Spinal cord (tissue), 10 donors: ENCODE data around the gene SLC47A2. TPM values are rescaled to one million over a fixed set of nuclear protein-coding genes. Genes with fewer than 3 reads are reported as not detected.

Source experiments
- DNase-seq, 6 donors: peaks; one replicate each; pipeline versions ENCODE4 v3.0.0 to v3.0.0-alpha.2; 2013 to 2015; ENCODE audit warnings: low spot score in 6 of 6, low read depth in 4 of 6
- H3K27ac ChIP-seq: one replicate; pipeline ENCODE4 v1.5.1; 2013; ENCODE audit warnings: low read depth, low read length, control low read depth
- H3K27me3 ChIP-seq: one replicate; pipeline ENCODE4 v1.6.1; 2013; ENCODE audit warnings: low read length; ENCODE audit not compliant: control insufficient read depth, insufficient read depth
- H3K36me3 ChIP-seq: one replicate; pipeline ENCODE4 v1.6.1; 2013; ENCODE audit warnings: low read length; ENCODE audit not compliant: control insufficient read depth, insufficient read depth
- H3K4me1 ChIP-seq: one replicate; pipeline ENCODE4 v1.6.1; 2013; ENCODE audit warnings: low read length; ENCODE audit not compliant: control insufficient read depth, insufficient read depth
- H3K4me3 ChIP-seq: one replicate; pipeline ENCODE4 v1.5.1; 2013; ENCODE audit warnings: low read depth, low read length, control low read depth
- H3K9me3 ChIP-seq: one replicate; pipeline ENCODE4 v1.6.1; 2013; ENCODE audit warnings: low read length; ENCODE audit not compliant: control insufficient read depth, insufficient read depth
- WGBS: methylation state at CpG from one replicate; pipeline ENCODE4 v1.1.5; 2013; ENCODE audit warnings: missing lambda C conversion rate; ENCODE audit not compliant: insufficient coverage; 5-methylcytosine and 5-hydroxymethylcytosine counted together
- polyA plus RNA-seq, 2 donors: library from polyadenylated mRNA; unstranded; fragments of 120-200 nt; gene quantifications; one replicate each; pipeline ENCODE4 v1.2.1, GENCODE V29; 2013; ENCODE audit not compliant: insufficient read length in 2 of 2
- total RNA-seq, 2 donors: library from RNA; depleted of rRNA in 1 of 2; stranded (reverse); fragments of 120-200 nt in 1 of 2; fragments of >200 nt in 1 of 2; gene quantifications; one replicate each; pipeline versions ENCODE4 v1.2.3 to v1.2.4, GENCODE V29; 2013 to 2014
- donor health status: healthy.

The SLC47A2 gene
- total and polyA plus RNA-seq, 4 donors: 1.7 to 2.4 (median 1.9) TPM

- Histone ChIP-seq H3K4me3 (no peak overlapping the region), H3K27me3 (no peaks in the 10 kb centered on the region), H3K4me1 (no peaks in the 10 kb centered on the region), H3K9me3 (no peaks in the 10 kb centered on the region), H3K36me3 (peaks cover 18% of the 10 kb centered on the region), H3K27ac (no peak overlapping the region)
- 86% methylated on average over 1 of the region's 4 CpGs for WGBS
- no peak for DNase-seq
Measured at GRCh38 chr17:19656851-19657581, 59.4 kb downstream of the SLC47A2 start.

DNA sequence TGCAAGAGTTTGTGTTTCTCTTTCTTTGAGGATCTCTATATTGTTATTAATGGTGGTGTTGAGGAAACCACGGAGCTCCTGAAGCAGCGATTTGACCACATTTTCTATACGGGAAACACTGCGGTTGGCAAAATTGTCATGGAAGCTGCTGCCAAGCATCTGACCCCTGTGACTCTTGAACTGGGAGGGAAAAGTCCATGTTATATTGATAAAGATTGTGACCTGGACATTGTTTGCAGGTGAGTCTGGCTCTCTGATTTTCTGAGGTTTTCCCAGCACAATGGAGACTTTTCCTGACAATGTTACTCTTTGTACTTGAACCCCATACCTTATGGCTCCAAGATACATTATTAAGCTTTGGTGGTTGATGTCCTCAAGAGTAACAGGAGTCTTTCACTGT, 60.0 kb downstream of the SLC47A2 start:
- H3K27ac ChIP-seq: no peak overlapping the region
- H3K27me3 ChIP-seq: no peaks in the 10 kb centered on the region
- no peak for DNase-seq
- H3K4me1 ChIP-seq: peaks cover 3% of the 10 kb centered on the region
- peaks cover 18% of the 10 kb centered on the region for H3K36me3 ChIP-seq
- no peaks in the 10 kb centered on the region for H3K9me3 ChIP-seq
- no peak overlapping the region for H3K4me3 ChIP-seq
- 94% methylated on average over 2 of the region's 4 CpGs for WGBS

GRCh38 chr17:19654896-19655295, 61.5 kb downstream of the SLC47A2 start:
- no peaks in the 10 kb centered on the region for H3K9me3 ChIP-seq
- peaks cover 11% of the 10 kb centered on the region for H3K4me1 ChIP-seq
- no peaks in the 10 kb centered on the region for H3K27me3 ChIP-seq
- H3K4me3 ChIP-seq: no peak overlapping the region
- DNase-seq: no peak
- H3K27ac ChIP-seq: no peak overlapping the region
- no CpG with 5 or more reads among the region's 4 CpGs for WGBS
- peaks cover 18% of the 10 kb centered on the region for H3K36me3 ChIP-seq

DNA sequence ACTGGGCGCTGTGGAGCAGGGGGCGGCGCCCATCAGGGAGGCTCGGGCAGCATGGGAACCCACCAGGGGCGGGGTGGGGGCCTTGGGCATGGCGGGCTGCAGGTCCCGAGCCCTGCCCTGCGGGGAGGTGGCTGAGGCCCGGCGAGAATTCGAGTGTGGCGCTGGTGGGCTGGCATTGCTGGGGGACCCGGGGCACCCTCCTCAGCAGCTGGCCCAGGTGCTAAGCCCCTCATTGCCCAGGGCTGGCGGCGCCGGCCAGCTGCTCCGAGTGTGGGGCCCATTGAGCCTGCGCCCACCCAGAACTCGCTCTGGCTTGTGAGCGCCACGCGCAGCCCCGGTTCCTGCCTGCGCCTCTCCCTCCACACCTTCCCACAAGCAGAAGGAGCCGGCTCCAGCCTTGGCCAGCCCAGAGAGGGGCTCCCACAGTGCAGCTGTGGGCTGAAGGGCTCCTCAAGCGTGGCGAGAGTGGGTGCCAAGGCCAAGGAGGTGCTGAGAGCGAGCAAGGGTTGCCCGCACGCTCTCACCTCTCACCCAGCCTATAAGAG, 62.0 kb downstream of the SLC47A2 start:
- Histone ChIP-seq H3K27ac (no peak overlapping the region), H3K9me3 (no peaks in the 10 kb centered on the region), H3K36me3 (peaks cover 18% of the 10 kb centered on the region), H3K27me3 (no peaks in the 10 kb centered on the region), H3K4me3 (no peak overlapping the region), H3K4me1 (peaks cover 13% of the 10 kb centered on the region)
- DNase-seq: no peak
- WGBS: 97% methylated on average over 25 of the region's 30 CpGs

- Histone ChIP-seq H3K27me3 (no peaks in the 10 kb centered on the region), H3K4me1 (peaks cover 20% of the 10 kb centered on the region), H3K9me3 (no peaks in the 10 kb centered on the region), H3K36me3 (peaks cover 18% of the 10 kb centered on the region), H3K4me3 (no peak overlapping the region), H3K27ac (no peak overlapping the region)
- 58% methylated on average over 2 of the region's 3 CpGs for WGBS
- peak in 2 of 6 donors; percentile 21 to 41 for DNase-seq
Measured at GRCh38 chr17:19652595-19652994, 63.8 kb downstream of the SLC47A2 start.

- peak in 1 of 6 donors; percentile 80 for DNase-seq
- 13% methylated on average over 1 of the region's 5 CpGs for WGBS
- Histone ChIP-seq H3K9me3 (no peaks in the 10 kb centered on the region), H3K27me3 (no peaks in the 10 kb centered on the region), H3K4me1 (peaks cover 21% of the 10 kb centered on the region), H3K27ac (no peak overlapping the region), H3K36me3 (peaks cover 12% of the 10 kb centered on the region), H3K4me3 (peak overlapping the region; percentile 1)
Measured at GRCh38 chr17:19651451-19652238, 64.7 kb downstream of the SLC47A2 start.

DNA sequence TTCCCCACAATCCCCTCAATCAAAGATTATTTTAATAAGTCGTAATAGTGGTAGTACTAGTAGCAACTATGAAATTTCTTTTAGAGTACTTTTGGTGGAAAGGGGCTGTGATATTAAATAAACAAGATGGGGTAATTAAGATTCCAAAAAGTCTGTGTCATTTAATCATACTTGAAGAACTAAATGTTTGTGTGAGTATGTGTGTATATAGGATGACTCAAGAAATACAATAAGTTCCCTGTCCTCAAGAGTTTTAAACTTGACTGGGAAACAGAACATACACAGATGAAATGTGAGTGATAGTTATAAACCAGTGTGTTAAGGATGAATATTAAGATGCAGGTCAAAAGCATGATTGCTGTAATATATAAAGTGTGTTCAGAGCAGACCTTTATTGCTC, 65.6 kb downstream of the SLC47A2 start:
- Histone ChIP-seq H3K27me3 (no peaks in the 10 kb centered on the region), H3K9me3 (no peaks in the 10 kb centered on the region), H3K4me3 (peak overlapping the region; percentile 1), H3K36me3 (peaks cover 12% of the 10 kb centered on the region), H3K27ac (no peak overlapping the region), H3K4me1 (peaks cover 24% of the 10 kb centered on the region)
- WGBS: no CpG with 5 or more reads among the region's 1 CpG
- no peak for DNase-seq

DNA sequence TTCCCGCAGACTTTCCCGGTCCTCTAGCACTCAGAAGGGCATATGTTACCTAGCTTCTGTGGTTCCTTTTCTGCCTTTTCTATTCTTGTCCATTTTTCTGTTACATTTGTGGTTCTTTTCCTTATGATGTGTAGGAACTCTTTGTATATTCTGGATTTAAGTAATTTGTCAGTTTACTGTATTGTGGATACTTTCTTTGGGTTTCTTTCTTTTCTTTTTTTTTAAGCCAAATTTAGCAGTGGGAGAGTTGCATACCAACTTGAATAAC, 67.2 kb downstream of the SLC47A2 start:
- H3K27ac ChIP-seq: peak overlapping the region; percentile 94
- no peaks in the 10 kb centered on the region for H3K27me3 ChIP-seq
- peaks cover 24% of the 10 kb centered on the region for H3K4me1 ChIP-seq

GRCh38 chr17:19648475-19649273, 67.7 kb downstream of the SLC47A2 start, which contains the start of gene ALDH3A2:
TSS of gene ALDH3A2 (plus strand) at chr17:19648751. CDS start at chr17:19648972, 221 bp downstream.
- Histone ChIP-seq H3K4me3 (peak within 1 kb of the TSS; percentile 93), H3K27me3 (no peaks in the 10 kb centered on the region), H3K4me1 (peaks cover 24% of the 10 kb centered on the region), H3K36me3 (peaks cover 4% of the 10 kb centered on the region), H3K27ac (peak within 1 kb of the TSS; percentile 94), H3K9me3 (no peaks in the 10 kb centered on the region)
- DNase-seq: peak; percentile 77 to 98 (median 92)
- WGBS: 0% methylated on average over 70 of the region's 71 CpGs

More for the DNA sequence above, 67.2 kb downstream of the SLC47A2 start:
- Histone ChIP-seq H3K4me3 (peak overlapping the region; percentile 93), H3K36me3 (peaks cover 7% of the 10 kb centered on the region), H3K9me3 (no peaks in the 10 kb centered on the region)
- WGBS: 3% methylated on average over 2 of the region's 2 CpGs
- no peak for DNase-seq
